Measurements from ENCODE around the gene MMRN2.

MMRN2 gene

DNA sequence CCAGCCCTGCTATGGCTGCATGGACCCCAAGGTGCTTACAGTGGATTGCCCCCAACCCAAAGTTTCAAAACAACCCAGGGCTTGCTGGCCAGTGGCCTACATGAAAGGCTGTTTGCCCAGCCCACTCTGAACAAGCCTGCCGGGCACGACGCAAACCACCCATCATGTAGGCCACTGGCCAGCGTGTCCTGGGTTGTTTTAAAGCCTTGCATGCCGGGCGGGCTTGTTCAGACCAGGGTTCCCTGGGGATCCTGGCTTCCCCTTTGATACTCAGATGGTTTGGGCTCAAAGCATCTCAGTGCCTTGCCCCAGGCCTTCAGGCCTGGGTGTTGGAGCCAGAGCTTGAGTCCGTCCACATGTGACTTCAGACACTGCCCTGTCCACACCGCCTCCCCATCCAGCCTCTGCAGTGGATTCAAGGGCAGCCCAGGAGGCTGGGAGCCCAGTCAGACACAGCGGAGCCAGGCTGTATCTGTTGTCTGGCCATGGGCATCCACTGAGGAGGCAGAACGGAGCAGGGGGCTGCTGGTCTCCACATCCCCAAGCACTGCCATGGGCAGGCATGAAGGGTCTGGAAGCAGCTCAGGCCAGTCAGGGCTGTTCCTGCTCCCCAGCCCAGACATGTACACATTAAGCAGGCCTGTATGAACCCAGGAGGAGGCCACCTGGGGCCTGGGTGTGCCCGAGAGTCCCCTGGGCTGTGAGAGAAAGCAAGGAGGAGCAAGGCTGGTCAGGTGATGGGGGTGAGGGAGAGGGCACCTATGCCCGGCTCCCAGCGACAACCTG lies 6.8 kb upstream of the MMRN2 start:
- H3K36me3 Mint-ChIP-seq: no peaks in the 10 kb centered on the region
- no peak for DNase-seq
- no peaks in the 10 kb centered on the region for H3K9me3 Mint-ChIP-seq

DNA sequence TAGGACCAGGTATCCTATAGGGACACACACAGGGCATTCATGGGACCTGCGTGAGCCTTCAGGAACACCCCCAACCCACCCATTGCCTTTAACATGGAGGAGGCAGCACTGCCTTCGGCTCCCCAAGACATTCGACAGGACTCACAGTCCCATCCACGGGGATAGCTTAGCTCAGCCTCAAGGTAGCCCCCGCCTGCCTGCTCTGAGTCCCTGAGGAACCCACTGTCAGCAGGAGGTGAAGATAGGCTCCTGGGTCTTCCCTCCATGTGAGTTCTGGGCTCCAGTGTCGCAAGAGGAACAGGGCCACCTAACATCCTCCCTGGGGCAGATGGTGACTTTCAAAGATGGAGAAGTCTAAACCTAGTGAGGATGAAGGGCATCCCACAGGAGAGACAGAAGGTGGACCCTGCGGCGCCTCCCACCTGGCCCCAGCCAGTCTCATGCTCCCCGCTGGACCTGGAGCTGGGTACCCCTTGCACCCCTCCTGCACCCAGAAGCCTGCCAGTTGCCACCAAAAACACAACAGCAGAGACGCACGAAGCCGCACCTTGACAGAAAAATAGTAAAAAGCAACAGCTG lies 6.0 kb upstream of the MMRN2 start:
- Mint-ChIP-seq H3K4me1 (peaks cover 16 to 25% of the 10 kb centered on the region in 2 donors), H3K4me3 (no peak overlapping the region), H3K27ac (peak overlapping the region; percentile 47), H3K36me3 (no peaks in the 10 kb centered on the region), H3K9me3 (no peaks in the 10 kb centered on the region), H3K27me3 (peaks cover 8 to 12% of the 10 kb centered on the region in 2 donors)
- no peak for ATAC-seq (replicated peaks)
- no peak for DNase-seq

More for the DNA sequence above, 6.8 kb upstream of the MMRN2 start:
- Mint-ChIP-seq H3K27ac (no peak overlapping the region), H3K27me3 (peaks cover 4 to 15% of the 10 kb centered on the region in 2 donors), H3K4me3 (no peak overlapping the region), H3K4me1 (peaks cover 16 to 30% of the 10 kb centered on the region in 2 donors)
- no peak for ATAC-seq (replicated peaks)

DNA sequence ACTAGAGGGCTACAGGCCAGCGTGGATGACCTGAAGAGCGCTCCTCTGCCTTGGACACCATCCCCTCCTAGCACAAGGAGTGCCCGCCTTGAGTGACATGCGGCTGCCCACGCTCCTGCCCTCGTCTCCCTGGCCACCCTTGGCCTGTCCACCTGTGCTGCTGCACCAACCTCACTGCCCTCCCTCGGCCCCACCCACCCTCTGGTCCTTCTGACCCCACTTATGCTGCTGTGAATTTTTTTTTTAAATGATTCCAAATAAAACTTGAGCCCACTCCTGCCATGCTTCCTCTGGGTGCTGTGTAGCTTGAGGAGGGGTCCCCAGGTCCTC lies 5.5 kb upstream of the MMRN2 start:
- H3K27me3 Mint-ChIP-seq: peaks cover 9 to 12% of the 10 kb centered on the region in 2 donors
- ATAC-seq (replicated peaks): no peak
- H3K36me3 Mint-ChIP-seq: no peaks in the 10 kb centered on the region
- peaks cover 16 to 23% of the 10 kb centered on the region in 2 donors for H3K4me1 Mint-ChIP-seq
- H3K4me3 Mint-ChIP-seq: no peak overlapping the region
- H3K9me3 Mint-ChIP-seq: no peaks in the 10 kb centered on the region
- H3K27ac Mint-ChIP-seq: no peak overlapping the region
- DNase-seq: no peak

DNA sequence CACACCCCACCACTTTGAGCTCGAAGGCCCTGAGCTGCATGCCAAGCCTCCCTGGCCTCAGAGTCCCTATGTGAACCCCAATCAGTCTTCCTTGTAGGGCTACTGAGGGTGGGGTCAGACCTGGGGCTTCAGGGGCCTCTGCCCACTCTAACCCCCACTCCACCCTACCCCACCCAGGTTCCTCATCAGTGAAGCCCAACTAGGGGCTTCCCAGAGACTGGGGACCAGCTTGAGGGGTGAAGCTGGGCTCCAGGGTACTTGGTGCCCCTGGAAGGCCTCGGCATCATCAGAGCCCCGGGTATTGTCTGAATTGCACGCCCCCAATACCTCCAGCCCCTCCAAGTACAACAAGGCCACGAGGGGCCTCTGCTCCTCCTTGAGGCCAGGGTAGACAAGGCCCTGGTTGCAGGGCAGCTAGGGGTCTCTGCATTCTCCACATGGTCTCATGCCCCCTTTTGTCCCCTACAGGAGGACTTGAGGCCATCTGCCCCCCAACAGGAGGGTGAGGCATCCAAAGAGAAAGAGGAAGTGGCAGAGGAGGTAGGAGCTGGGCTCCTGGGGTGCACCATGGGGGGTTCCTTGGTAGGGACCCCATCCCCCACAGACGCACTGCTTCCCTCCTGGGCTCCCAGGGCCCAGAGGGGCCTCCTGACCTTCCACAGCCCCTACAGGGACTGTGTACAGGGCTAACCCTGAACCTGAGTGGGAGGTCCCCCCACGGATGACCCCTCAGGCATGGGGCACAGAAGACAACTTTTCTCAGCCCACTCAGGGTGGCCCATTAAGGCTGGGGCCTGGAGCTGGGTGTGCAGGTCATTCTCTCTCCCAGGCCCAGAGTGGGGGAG lies 4.9 kb upstream of the MMRN2 start:
- DNase-seq (no peak), ATAC-seq (replicated peaks) (no peak)
- no peaks in the 10 kb centered on the region for H3K9me3 Mint-ChIP-seq
- no peak overlapping the region for H3K27ac Mint-ChIP-seq
- no peaks in the 10 kb centered on the region for H3K36me3 Mint-ChIP-seq
- peaks cover 12 to 15% of the 10 kb centered on the region in 2 donors for H3K27me3 Mint-ChIP-seq
- H3K4me1 Mint-ChIP-seq: peaks cover 19 to 21% of the 10 kb centered on the region in 2 donors
- no peak overlapping the region for H3K4me3 Mint-ChIP-seq

DNA sequence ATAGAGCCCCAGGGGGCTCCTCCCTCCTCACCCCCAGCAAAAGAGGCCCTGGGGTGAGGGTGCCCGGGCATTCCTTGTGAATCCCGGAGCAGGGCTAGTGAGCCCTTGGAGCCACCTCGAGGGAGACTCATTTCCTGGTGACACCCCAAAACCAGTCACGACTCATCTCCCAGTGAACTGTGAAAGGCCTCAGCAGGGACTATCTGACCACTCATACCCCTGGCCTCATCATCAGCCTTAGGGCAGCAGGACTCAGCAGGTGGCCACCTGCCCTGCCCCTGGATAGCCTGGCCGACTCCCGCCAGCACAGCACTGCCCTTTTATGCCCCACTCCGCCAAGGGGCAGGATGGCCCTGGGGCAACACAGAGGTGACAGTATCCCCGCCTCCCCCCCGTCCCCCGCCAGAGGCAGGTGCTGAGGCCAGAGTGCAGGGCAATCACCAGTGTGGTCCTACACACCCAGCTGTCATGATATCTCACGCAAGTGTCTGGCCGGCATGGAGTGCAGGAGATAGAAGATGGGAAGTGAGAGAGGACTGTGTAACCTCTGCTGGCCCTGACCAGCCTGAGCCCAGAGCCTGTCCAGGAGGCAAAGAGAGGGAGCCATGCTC lies 4.2 kb upstream of the MMRN2 start:
- Mint-ChIP-seq H3K36me3 (no peaks in the 10 kb centered on the region), H3K4me3 (no peak overlapping the region), H3K9me3 (no peaks in the 10 kb centered on the region), H3K4me1 (peaks cover 18 to 20% of the 10 kb centered on the region in 2 donors), H3K27me3 (peaks cover 14 to 22% of the 10 kb centered on the region in 2 donors), H3K27ac (no peak overlapping the region)
- ATAC-seq (replicated peaks) (no peak), DNase-seq (no peak)

DNA sequence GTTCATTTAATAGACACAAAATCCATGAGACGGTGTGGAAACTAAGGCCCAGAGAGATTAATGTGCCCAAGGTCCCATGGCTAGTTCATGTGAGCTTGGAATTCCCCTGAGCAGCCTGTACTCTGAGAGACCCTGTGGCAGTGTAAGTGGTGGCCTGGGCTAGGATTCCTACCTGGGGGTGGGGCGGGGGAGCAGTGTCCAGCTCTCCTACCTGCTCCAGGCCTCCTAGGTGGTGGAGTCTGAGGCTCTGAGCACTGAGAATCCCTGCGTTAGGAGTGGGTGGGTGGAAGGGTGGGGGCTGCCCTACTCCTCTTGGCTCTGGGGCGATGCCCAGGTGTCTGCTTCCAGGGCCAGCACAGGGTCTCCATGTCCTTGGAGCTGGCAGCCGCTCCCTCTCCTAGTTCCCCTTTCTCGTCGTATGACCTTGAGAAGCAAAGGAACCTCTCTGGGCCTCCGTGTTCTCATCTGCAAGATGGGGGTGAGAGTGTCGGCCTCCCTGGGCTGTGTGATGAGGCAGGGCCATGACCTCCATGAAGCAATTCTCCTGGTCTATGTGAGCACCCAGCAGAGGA lies 3.5 kb upstream of the MMRN2 start:
- Mint-ChIP-seq H3K27ac (no peak overlapping the region), H3K27me3 (peaks cover 14 to 29% of the 10 kb centered on the region in 2 donors), H3K4me3 (no peak overlapping the region), H3K4me1 (peaks cover 11 to 13% of the 10 kb centered on the region in 2 donors), H3K36me3 (no peaks in the 10 kb centered on the region), H3K9me3 (no peaks in the 10 kb centered on the region)
- ATAC-seq (replicated peaks) (no peak), DNase-seq (no peak)

DNA sequence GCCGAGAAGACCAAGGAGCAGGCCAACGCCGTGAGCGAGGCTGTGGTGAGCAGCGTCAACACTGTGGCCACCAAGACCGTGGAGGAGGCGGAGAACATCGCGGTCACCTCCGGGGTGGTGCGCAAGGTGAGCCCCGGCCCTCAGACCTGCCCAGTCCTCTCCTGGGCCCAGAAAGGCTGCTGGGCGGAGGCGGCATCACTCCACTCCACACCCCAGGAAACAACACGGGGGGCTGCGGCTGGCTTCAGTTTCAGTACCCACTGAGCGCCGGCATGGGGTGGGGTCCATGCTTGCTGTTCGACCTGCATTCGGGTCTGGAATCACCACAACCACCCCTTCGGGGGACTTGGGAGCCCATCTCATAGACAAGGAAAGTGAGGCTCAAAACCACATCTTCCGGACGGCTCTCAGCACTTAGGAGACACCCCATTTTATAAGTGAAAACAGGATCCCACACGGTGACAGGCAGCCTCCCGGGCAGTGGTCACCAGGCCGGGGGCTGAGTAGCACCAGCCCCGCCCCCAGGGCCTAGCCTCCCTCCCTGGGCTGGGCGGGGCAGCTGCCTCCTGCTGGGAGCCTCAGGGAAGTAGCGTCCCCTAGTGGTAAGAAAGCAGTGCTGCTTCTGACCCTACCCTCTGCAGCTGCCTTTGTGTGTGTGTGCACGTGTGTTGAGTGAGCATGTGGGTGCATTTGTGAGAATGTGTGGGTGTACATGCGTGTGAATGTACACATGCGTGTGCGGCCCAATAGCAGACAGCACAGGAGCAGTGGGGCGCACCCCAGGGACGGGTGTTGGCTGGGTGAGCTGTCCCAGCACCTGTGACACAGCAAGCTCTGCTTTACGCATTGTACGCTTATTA lies 2.8 kb upstream of the MMRN2 start:
- Mint-ChIP-seq H3K36me3 (no peaks in the 10 kb centered on the region), H3K4me1 (peaks cover 5 to 6% of the 10 kb centered on the region in 2 donors), H3K4me3 (no peak overlapping the region), H3K9me3 (no peaks in the 10 kb centered on the region), H3K27ac (no peak overlapping the region), H3K27me3 (peaks cover 14 to 29% of the 10 kb centered on the region in 2 donors)
- DNase-seq: no peak
- ATAC-seq (replicated peaks): peak; percentile 77 to 80

DNA sequence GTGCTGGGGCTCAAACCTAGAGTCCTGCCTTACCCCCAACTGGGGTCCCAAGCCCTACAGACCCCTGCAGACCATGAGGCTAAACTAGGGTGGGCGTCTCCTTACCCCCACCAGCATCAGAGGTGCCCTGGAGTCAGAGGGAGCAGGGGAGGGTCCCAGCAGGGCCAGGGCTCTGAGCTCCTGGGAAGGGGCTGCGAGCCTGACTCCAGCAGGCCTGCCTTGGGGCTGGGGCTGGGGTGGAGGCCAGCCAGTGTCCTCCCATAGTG lies 2.3 kb upstream of the MMRN2 start:
- peaks cover 2 to 6% of the 10 kb centered on the region in 2 donors for H3K4me1 Mint-ChIP-seq
- no peak overlapping the region for H3K4me3 Mint-ChIP-seq
- H3K9me3 Mint-ChIP-seq: no peaks in the 10 kb centered on the region
- no peak overlapping the region for H3K27ac Mint-ChIP-seq
- no peaks in the 10 kb centered on the region for H3K36me3 Mint-ChIP-seq
- peaks cover 14 to 29% of the 10 kb centered on the region in 2 donors for H3K27me3 Mint-ChIP-seq
- no peak for DNase-seq
- ATAC-seq (replicated peaks): no peak

DNA sequence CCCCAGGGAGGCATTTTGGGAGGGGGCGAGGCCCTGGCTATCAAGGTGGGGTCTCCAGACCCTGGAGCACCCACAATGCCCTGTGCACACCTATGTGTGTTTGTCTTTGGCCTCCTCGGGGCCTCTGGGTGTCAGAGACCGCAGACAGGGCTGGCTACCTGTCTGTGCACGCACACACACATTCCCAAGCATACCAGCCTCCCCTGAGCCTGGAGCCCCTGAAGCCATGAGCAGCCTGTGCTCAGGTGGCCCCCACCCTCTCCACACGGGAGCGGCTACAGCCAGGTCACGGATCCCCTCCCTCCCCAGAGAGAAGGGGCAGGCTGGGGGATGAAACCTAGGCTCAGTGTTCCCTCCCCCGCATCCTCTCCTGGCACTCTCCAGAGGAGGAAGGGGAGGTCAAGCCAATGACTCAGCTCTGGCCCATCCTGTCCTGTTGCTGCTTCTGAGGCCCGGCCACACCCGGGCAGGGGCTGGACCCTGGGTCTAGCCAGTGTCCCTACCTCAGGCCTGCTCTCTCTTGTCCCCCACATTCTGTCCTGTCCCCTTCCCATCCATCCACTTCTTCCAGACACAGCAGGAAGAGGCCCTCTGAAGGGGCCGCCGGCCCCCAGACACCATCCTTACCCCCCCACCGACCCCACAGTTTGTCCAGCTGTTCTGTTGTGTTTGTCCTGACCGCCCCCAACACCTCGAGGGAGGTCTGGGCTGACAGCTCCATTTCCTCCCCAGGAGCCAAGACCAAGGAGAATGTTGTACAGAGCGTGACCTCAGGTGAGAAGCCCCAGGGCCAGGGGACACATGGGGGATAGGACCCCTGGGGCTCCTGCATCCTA lies 1.7 kb upstream of the MMRN2 start:
- H3K27ac Mint-ChIP-seq: no peak overlapping the region
- no peak for ATAC-seq (replicated peaks)
- no peak for DNase-seq
- H3K4me1 Mint-ChIP-seq: peaks cover 2 to 6% of the 10 kb centered on the region in 2 donors
- H3K27me3 Mint-ChIP-seq: peaks cover 14 to 29% of the 10 kb centered on the region in 2 donors
- H3K36me3 Mint-ChIP-seq: no peaks in the 10 kb centered on the region
- no peaks in the 10 kb centered on the region for H3K9me3 Mint-ChIP-seq
- no peak overlapping the region for H3K4me3 Mint-ChIP-seq

DNA sequence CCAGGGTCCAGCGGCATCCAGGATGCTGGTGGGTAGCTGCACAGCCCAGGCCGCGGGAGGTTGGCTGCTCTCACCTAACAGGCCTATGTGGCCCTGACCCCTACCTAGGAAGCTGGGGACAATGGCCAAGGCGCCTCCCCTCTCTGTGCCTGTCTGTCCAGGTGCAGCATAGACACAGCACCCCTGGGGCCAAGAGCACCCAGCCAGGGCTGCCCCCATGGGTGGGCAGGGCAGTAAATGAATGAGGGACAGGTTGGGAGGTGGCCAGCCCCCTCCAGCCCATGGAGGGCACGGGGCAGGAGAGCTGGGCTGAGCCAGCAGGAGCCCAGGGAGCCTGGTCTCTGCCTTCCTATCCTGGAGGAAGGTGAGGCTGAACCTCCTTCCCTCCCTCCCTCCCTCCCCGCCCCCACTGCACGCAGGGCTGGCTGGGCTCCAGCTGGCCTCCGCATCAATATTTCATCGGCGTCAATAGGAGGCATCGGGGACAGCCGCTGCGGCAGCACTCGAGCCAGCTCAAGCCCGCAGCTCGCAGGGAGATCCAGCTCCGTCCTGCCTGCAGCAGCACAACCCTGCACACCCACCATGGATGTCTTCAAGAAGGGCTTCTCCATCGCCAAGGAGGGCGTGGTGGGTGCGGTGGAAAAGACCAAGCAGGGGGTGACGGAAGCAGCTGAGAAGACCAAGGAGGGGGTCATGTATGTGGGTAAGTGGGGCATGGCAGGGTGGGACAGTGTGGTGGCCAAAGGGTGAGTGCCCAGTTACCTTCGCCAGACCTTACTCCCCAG lies 893 bp upstream of the MMRN2 start, which contains the start of gene SNCG:
Gene SNCG, plus strand, starts transcription at position 484 of the 785 bp plus-strand sequence. Its CDS starts 99 bp downstream, at position 583.
- H3K9me3 Mint-ChIP-seq: peaks cover 0 to 3% of the 10 kb centered on the region in 2 donors
- no peak within 1 kb of the TSS for H3K4me3 Mint-ChIP-seq
- H3K4me1 Mint-ChIP-seq: peaks cover 5 to 6% of the 10 kb centered on the region in 2 donors
- no peak within 1 kb of the TSS for H3K27ac Mint-ChIP-seq
- H3K36me3 Mint-ChIP-seq: no peaks in the 10 kb centered on the region
- H3K27me3 Mint-ChIP-seq: peaks cover 14 to 29% of the 10 kb centered on the region in 2 donors
- no peak for DNase-seq
- no peak for ATAC-seq (replicated peaks)

DNA sequence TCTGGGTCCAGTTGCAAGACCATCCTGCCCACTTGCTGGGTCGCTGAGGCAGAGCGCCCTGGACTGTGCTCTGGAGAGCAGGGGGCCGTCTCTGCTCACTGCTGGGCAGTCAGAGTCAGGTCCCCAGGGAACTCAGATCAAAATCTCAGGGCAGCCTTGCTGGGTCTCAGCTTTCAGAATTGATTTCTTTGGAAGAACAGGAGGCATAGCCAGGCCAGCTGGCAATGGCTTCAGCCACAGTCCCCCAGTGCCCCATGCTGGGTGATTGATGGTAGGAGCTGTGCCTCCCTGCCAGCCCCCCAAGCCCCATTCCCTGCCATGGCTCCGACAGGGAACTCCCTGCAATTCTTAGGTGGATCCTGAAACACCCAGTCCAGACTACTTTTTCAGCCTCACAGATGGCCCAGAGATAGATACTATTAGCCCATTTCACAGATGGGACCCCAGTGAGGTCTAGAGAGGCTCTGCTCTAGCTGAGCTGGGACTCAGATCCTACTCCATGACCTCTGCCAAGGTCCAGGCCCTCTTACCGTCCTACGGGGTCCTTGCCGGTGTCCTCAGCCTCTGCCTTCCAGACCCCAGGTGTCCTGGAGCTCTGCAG lies 467 bp downstream of the MMRN2 start:
- H3K4me1 Mint-ChIP-seq: peaks cover 5 to 6% of the 10 kb centered on the region in 2 donors
- H3K9me3 Mint-ChIP-seq: peaks cover 6 to 7% of the 10 kb centered on the region in 2 donors
- H3K36me3 Mint-ChIP-seq: peaks cover under 1 to 6% of the 10 kb centered on the region in 2 donors
- no peak overlapping the region for H3K4me3 Mint-ChIP-seq
- no peak overlapping the region for H3K27ac Mint-ChIP-seq
- DNase-seq (no peak), ATAC-seq (replicated peaks) (no peak)
- H3K27me3 Mint-ChIP-seq: peaks cover 14 to 29% of the 10 kb centered on the region in 2 donors
